Activated T-helper 9 cell treated with anti-CD3 and anti-CD28 coated beads, Interleukin-2, amount 50 U/mL, for 16 hours (primary cell): ENCODE results near the gene PKLR.
"Not testable (repeated sequence)": the region's sequence is repeated elsewhere in the genome, so short reads cannot be mapped to it uniquely, and the experiment has no call there.

Experiments used
- DNase-seq: peaks from one replicate; pipeline ENCODE4 v3.0.0-alpha.2; 2020; ENCODE audit warnings: low read depth

PKLR gene

GRCh38 chr1:155255243-155256007 is 45.8 kb downstream of the PKLR start, which contains the start of gene ENTREP3:
Gene ENTREP3, minus strand, starts transcription at chr1:155255483. Its CDS starts 606 bp downstream, at chr1:155254877.
- DNase-seq = peak; percentile 66

DNA sequence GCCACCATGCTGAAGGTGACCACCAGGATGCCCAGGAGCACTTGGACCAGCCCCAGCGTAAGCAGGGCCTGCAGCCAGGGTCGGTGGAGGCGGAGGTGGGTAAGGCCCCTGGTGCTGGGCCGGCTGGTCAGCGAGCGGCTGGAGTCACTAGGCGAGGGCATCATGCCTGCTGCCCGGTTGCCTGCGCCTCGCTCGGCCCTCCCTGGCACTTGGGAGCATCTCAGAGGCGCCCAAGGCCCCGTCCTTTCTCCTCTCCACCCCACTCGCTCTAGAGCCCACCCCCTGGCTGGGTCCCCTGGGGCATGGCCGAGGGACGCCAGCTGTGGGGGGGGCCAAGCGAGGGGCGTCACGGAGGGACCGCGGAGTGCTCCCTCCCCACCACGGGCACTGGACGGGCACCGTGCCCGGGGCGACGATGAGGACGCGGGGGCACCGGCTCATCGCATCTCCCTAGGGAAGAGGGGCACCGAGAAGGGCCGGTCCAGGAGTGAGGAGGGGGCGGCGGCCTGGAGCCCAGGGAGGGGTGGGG is 46.5 kb downstream of the PKLR start:
- DNase-seq = no peak

DNA sequence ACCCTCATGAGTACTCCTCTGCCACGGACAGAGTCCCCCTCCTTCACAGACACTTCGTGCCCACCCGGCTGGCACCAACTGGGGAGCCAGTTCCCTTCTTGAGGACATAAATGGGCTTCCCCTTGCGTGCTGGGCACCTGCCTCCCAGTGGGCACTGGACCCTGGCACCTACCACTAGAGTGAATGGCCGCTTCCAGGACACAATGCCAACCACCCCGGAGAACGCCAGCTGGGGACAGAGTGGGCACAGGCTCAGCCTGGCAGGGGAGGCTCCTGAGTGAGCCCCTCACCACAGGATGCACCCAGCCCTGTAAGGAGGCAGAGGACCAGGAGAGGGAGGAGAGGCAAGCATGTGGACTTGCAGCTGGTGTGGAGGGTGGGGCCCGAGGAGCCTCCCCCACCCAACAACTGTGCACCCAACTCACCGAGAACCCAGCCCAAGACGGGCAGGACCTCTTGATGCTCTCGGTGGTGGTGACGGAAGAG is 47.0 kb downstream of the PKLR start:
- no peak for DNase-seq

- DNase-seq = no peak
Measured at GRCh38 chr1:155253797-155254196, 47.4 kb downstream of the PKLR start.

- DNase-seq = no peak
Measured at GRCh38 chr1:155253208-155253607, 48.0 kb downstream of the PKLR start.

DNA sequence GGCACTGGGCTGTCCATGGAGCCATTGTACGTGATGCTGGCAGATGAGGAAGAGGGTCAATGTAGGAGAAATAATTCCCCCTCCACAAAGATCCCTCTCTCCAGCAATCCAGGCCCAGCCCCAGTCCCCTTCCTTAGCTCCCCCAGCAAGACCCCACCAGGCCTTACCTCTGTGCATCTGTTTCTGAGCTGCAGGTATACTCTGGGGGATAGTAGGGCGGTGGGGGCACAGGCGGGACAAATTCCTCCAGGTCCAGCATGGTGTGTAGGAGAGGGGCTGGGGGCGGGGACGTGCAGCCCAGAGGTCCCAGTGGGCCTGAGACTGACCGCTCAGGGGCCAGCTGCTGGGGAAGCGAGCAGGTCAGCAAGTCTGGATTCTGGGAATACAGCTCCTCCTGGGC is 49.7 kb downstream of the PKLR start:
- DNase-seq = no peak

DNA sequence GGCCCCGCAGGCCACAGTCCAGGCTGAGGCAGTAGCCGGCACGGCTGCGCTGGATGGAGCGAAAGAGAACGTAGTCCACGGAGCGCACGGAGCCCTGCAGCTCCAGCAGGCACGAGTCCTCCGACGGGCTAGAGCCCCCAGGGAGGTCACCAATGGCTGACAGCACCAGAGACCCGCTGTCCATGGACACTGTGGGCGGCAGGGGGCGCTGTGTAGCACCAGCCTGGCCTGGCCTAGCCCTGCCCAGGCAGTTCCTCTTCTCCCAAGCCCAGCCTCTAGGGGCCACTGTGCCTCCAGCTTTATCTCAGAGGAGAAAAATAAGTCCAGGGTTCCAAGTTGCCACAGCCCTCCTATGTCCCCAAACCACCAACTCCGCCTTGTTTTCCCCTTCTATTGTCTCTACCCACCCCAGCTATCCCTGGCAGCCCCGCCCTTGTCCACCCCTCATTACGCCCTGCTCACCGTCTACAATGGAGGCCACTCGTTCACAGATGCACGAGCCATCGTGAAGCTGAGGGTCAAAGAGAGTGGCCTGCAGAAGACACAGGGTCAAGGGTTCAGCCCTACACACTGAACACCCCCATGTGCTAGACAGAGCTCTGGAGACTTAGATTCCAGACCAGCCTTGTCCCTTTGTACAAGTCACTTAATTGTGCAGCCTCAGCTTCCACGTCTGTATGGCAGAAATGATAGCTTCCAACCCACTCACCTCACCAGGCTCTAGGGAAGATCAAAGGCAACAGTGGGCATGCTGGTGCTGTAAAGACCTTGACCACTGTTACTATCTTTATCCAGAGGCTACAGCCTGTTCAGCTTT is 50.4 kb downstream of the PKLR start:
- peak; percentile 92 for DNase-seq

- no peak for DNase-seq
Measured at GRCh38 chr1:155250246-155250632, 51.0 kb downstream of the PKLR start.

DNA sequence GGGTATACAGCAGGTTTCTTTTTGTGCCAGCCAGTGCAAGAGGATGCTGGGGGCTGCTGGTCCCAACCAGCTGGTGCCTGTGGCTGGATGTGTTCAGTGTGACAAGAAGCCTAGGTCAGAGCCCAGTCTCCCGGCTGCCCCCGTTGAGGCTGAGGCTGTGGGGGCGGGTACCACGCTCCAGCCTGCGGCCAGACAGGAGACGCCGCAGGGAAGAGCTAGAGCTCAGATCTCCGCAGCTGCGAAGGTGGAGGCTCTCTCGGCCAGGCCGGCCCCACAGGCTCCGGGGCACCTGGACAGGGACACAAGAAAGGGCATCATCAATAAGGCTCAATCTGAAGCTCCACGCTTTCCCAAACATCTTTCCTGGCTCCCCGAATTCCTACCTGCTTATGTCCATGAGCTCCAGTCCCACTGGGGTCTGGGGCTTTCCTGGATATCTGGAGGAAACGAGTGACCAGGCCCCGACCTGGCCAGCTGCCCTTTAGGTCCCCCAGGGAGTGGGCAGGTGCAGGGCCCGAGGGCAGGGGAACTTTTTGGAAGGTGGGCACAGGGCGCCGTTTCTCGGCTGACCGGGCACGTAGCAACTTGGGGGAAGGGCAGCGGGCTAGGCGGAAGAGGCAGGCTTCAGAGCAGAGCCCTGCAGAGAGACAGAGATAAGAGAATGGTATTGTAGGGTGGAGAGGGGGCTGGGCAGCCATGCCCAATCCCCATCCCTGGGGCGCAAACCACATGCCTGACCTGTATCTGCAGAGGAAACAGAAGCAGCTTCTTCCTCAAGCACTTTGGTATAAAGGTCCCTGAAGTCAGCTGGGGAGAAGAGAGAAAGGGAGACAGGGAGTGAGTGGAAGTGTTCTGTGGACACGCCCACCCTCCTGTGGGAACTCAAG is 53.3 kb downstream of the PKLR start:
- DNase-seq = no peak

DNA sequence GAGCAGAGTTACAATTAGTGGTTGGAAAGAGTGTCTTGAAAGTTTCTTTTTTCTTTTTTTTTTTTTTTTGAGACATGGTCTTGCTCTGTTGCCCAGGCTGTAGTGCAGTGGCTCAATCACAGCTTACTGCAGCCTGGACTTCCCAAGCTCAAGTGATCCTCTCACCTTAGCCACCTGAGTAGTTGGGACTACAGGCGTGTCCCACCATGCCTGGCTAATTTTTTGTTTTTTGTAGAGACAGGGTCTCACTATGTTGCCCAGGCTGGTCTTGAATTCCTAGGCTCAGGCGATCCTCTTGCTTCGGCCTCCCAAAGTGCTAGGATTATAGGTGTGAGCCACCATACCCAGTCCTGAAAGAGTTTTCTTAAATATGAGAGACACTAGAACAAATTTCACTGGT is 54.4 kb downstream of the PKLR start:
- DNase-seq = not testable (repeated sequence)

- DNase-seq = no peak
Measured at GRCh38 chr1:155245163-155245524, 56.1 kb downstream of the PKLR start.

DNA sequence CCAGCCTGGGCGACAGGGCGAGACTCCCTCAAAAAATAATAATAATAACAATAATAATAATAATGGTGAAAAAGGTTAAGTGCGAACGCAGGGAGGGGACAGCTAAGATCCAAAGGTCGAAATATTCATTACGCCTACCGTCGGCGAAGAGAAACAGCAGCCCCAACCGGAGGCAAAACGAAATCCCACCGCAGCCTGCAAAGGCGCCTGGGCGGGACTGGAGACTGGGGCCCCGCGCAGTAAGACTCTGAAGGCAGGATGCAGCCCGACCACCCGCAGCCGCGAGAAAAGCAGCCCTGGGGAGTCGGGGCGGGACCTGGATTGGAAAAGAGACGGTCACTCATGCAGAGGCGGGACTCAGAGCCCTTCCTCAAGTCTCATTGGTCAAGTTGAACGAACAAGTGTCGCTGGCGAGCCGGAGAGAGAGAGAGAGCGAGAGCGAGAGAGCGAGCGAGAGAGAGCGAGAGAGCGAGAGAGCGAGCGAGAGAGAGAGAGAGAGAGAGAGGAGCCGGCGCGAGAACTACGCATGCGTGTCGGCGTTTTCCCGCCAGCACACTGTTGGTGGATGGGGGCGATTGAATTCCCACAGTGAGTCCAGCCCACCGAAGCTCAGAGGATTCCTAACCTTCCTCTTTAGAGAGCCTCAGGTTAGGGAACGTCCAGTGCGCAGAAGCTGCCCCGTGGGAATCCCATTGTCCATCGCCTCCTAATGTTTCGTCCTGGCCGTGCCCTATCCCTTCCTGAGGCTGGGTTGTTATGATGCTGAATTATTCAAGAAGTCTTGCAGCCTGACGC is 56.7 kb downstream of the PKLR start:
- DNase-seq = peak; percentile 84

DNA sequence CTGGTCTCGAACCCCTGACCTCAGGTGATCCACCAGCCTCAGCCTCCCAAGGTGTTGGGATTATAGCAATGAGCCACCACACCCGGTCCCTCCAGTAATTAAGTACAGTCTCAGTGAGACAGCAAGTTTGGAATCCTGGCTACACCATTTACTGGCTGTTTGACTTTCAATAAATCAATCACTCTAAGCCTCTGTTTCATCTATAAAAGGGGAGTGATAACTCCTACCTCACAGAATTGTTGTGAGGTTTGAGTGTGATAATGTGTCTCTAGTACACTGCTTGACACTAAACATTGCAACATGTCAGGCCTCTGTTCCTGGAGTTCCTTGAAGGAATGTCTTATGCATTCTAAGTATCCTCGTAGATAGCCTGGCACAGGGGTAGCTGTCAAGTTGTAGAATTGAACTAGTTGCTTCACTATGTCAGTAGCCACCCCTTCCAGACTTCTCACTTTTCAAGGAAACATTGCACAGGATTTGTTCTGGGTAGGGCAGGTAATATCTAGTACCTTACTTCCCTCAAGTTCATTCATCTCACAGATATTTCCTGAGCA is 58.4 kb downstream of the PKLR start:
- no peak for DNase-seq

DNA sequence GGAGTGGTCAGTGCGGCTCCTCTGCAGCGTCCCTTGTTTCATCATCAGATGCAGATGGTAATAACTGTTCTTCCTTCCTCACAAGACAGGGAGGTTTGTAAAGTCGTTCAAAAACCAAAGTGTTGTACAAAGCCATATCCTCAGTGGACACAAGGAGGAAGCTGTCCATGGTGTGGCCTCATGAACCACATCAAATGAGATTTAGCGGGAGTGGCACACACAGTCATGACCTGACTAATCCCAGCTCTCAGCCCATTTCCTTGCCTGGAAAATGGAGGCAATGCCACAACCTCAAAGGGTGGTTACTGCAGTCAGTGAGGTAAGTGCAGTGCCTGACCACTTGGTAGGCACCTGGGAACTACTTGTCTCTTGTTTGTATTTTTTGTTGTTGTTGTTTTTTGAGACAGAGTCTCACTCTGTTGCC is 59.4 kb downstream of the PKLR start:
- DNase-seq = no peak

GRCh38 chr1:155241069-155241679 is 60.1 kb downstream of the PKLR start:
- peak; percentile 35 for DNase-seq
